Sigmoid colon (tissue), 3 donors: ENCODE data around the gene SSC4D.

Experiments
- CTCF ChIP-seq, 4 experiments: fragments of 450-650 bp in 3 of 4; fragments of 200-600 bp in 1 of 4; IDR thresholded peaks; one replicate each; pipeline ENCODE4 v1.5.1; 2016 to 2019; ENCODE audit warnings: antibody characterized with exemption in 4 of 4, mild to moderate bottlenecking in 3 of 4, moderate library complexity in 2 of 4
- POLR2A ChIP-seq, 2 donors: fragments of 450-650 bp; IDR thresholded peaks; one replicate each; pipeline ENCODE4 v1.6.1; 2016; ENCODE audit warnings: antibody characterized with exemption in 2 of 2, mild to moderate bottlenecking in 2 of 2, moderate library complexity in 2 of 2

GRCh38 chr7:76377186-76377918 lies 32.1 kb downstream of the SSC4D start:
- TF ChIP-seq POLR2A (IDR thresholded peaks at IDR 0.05): no peak
- TF ChIP-seq CTCF (IDR thresholded peaks at IDR 0.05): no peak
